Measurements from ENCODE around the gene DGAT2. TPM values are rescaled to one million over a fixed set of nuclear protein-coding genes. Genes with fewer than 3 reads are reported as not detected.

DGAT2 gene
- total and polyA plus RNA-seq, 4 donors, result 57.2 to 152 (median 108) TPM

GRCh38 chr11:75786101-75786736 lies 17.6 kb downstream of the DGAT2 start:
- no peak for DNase-seq (ENCODE audit: low spot score)
- H3K4me1 ChIP-seq (ENCODE audit: control insufficient read depth in 4 of 4, insufficient read depth in 4 of 4, low read length in 3 of 4), result peaks cover 15 to 83% (median 74%) of the 10 kb centered on the region in 4 donors
- no peak overlapping the region for H3K9ac ChIP-seq (ENCODE audit: low read depth in 1 of 2, low read length in 2 of 2)
- WGBS, result 38% methylated on average over 8 of the region's 8 CpGs
- no peak overlapping the region for H3K4me3 ChIP-seq (ENCODE audit: low read depth in 1 of 3, low read length in 3 of 3)
- H3K9me3 ChIP-seq (ENCODE audit: control insufficient read depth in 4 of 4, low read length in 3 of 4), result no peaks in the 10 kb centered on the region
- TF ChIP-seq GABPA (IDR thresholded peaks at IDR 0.05 in 1 of 2, conservative IDR thresholded peaks at IDR 0.05 in 1 of 2), result no peak
- peak; percentile 20 for TF ChIP-seq FOXA1 (IDR thresholded peaks at IDR 0.05)
- TF ChIP-seq HNF4A (conservative IDR thresholded peaks at IDR 0.05), result peak in 1 of 2 donors; percentile 46
- no peak for TF ChIP-seq FOXA2 (IDR thresholded peaks at IDR 0.05)
- TF ChIP-seq EGR1 (IDR thresholded peaks at IDR 0.05; ENCODE audit: low read depth in 2 of 2), result no peak
- TF ChIP-seq NR2F2 (IDR thresholded peaks at IDR 0.05), result no peak
- TF ChIP-seq, protein P1, sequence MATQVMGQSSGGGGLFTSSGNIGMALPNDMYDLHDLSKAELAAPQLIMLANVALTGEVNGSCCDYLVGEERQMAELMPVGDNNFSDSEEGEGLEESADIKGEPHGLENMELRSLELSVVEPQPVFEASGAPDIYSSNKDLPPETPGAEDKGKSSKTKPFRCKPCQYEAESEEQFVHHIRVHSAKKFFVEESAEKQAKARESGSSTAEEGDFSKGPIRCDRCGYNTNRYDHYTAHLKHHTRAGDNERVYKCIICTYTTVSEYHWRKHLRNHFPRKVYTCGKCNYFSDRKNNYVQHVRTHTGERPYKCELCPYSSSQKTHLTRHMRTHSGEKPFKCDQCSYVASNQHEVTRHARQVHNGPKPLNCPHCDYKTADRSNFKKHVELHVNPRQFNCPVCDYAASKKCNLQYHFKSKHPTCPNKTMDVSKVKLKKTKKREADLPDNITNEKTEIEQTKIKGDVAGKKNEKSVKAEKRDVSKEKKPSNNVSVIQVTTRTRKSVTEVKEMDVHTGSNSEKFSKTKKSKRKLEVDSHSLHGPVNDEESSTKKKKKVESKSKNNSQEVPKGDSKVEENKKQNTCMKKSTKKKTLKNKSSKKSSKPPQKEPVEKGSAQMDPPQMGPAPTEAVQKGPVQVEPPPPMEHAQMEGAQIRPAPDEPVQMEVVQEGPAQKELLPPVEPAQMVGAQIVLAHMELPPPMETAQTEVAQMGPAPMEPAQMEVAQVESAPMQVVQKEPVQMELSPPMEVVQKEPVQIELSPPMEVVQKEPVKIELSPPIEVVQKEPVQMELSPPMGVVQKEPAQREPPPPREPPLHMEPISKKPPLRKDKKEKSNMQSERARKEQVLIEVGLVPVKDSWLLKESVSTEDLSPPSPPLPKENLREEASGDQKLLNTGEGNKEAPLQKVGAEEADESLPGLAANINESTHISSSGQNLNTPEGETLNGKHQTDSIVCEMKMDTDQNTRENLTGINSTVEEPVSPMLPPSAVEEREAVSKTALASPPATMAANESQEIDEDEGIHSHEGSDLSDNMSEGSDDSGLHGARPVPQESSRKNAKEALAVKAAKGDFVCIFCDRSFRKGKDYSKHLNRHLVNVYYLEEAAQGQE (IDR thresholded peaks at IDR 0.05), result no peak
- no peak for TF ChIP-seq HNF4G (IDR thresholded peaks at IDR 0.05)
- no peak for TF ChIP-seq YY1 (IDR thresholded peaks at IDR 0.05)
- peak in 1 of 2 donors; percentile 55 for TF ChIP-seq RXRA (IDR thresholded peaks at IDR 0.05)
- no peak for TF ChIP-seq CTCF (IDR thresholded peaks at IDR 0.05; ENCODE audit: low read depth, low read length, missing input control)
- TF ChIP-seq, protein P2, sequence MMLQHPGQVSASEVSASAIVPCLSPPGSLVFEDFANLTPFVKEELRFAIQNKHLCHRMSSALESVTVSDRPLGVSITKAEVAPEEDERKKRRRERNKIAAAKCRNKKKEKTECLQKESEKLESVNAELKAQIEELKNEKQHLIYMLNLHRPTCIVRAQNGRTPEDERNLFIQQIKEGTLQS (IDR thresholded peaks at IDR 0.05), result no peak
- TF ChIP-seq JUND (IDR thresholded peaks at IDR 0.05), result peak in 1 of 2 donors; percentile 13
- peak; percentile 22 for TF ChIP-seq SP1 (IDR thresholded peaks at IDR 0.05)
- no peak for TF ChIP-seq TAF1 (conservative IDR thresholded peaks at IDR 0.05)
- TF ChIP-seq MAX (IDR thresholded peaks at IDR 0.05), result no peak
- TF ChIP-seq ZBTB33 (IDR thresholded peaks at IDR 0.05), result no peak
- peak in 1 of 2 donors; percentile 23 for TF ChIP-seq RAD21 (IDR thresholded peaks at IDR 0.05)
- H3K27ac ChIP-seq (ENCODE audit: low read depth in 1 of 2, low read length in 2 of 2), result peak overlapping the region in 1 of 2 donors; percentile 27
- peaks cover 0 to 15% (median 5%) of the 10 kb centered on the region in 4 donors for H3K36me3 ChIP-seq (ENCODE audit: control insufficient read depth in 4 of 4, insufficient read depth in 3 of 4, low read depth in 1 of 4, low read length in 3 of 4)
- no peaks in the 10 kb centered on the region for H3K27me3 ChIP-seq (ENCODE audit: control insufficient read depth in 4 of 4, insufficient read depth in 4 of 4, low read length in 3 of 4)

Measured in liver (tissue), 9 donors.